IMR-90 (cell line): ENCODE results near the gene PARVB.

Experiments used
- BHLHE40 ChIP-seq: fragments of 150-350 bp; IDR thresholded peaks from 2 replicates; pipeline ENCODE4 v1.6.1; 2016; ENCODE audit warnings: mild to moderate bottlenecking, low read depth, low read length
- CTCF ChIP-seq: conservative IDR thresholded peaks from 2 replicates; pipeline ENCODE4 v1.5.1; 2012; ENCODE audit warnings: mild to moderate bottlenecking, low read depth, low read length, improper control_type of control experiment
- FOS ChIP-seq: fragments of 150-350 bp; IDR thresholded peaks from 2 replicates; pipeline ENCODE4 v1.6.1; 2016; ENCODE audit warnings: low read depth, low read length
- MAFK ChIP-seq: IDR thresholded peaks from 2 replicates; pipeline ENCODE4 v1.6.1; 2012; ENCODE audit warnings: low read depth, low read length, improper control_type of control experiment
- NFE2L2 ChIP-seq: fragments of 150-350 bp; IDR thresholded peaks from 2 replicates; pipeline ENCODE4 v1.6.1; 2016; ENCODE audit warnings: low read depth, mild to moderate bottlenecking, low read length
- POLR2A ChIP-seq: IDR thresholded peaks from 2 replicates; pipeline ENCODE4 v1.6.1; 2012; ENCODE audit warnings: mild to moderate bottlenecking, low read depth, low read length
- RFX5 ChIP-seq: IDR thresholded peaks from 2 replicates; pipeline ENCODE4 v1.8.0; 2012; ENCODE audit warnings: low read depth, mild to moderate bottlenecking, low read length, moderate library complexity
- TF ChIP-seq, protein P1 (sequence below): fragments of 150-350 bp; IDR thresholded peaks from 2 replicates; pipeline ENCODE4 v1.6.1; 2017; ENCODE audit warnings: mild to moderate bottlenecking, antibody characterized with exemption, low read length, low read depth

- TF ChIP-seq POLR2A (no peak), FOS (no peak), CTCF (no peak), BHLHE40 (no peak), MAFK (no peak), RFX5 (no peak), NFE2L2 (no peak)
- TF ChIP-seq, protein P1, sequence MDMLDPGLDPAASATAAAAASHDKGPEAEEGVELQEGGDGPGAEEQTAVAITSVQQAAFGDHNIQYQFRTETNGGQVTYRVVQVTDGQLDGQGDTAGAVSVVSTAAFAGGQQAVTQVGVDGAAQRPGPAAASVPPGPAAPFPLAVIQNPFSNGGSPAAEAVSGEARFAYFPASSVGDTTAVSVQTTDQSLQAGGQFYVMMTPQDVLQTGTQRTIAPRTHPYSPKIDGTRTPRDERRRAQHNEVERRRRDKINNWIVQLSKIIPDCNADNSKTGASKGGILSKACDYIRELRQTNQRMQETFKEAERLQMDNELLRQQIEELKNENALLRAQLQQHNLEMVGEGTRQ: no peak
These were observed 28.3 kb upstream of the PARVB start for GRCh38 chr22:43995798-43996169.
